Transverse colon (tissue), 3 donors: ENCODE data around the gene TSN.

Experiments
- EP300 ChIP-seq: sonication (generic); formaldehyde crosslinking; IDR thresholded peaks from one replicate; pipeline ENCODE4 v1.6.1; 2017; ENCODE audit warnings: antibody characterized with exemption, low read depth
- POLR2A ChIP-seq: fragments of 450-650 bp; IDR thresholded peaks from one replicate; pipeline ENCODE4 v1.6.1; 2016; ENCODE audit warnings: antibody characterized with exemption, mild to moderate bottlenecking, moderate library complexity
- TF ChIP-seq, protein P1 (sequence below), 5 experiments: fragments of 200-600 bp in 3 of 5; fragments of 450-650 bp in 2 of 5; sonication (generic) in 3 of 5; IDR thresholded peaks; 1 replicate in 2 of 5; 2 replicates in 3 of 5; pipeline ENCODE4 v1.5.1; 2016 to 2017; ENCODE audit warnings: antibody characterized with exemption in 5 of 5, inconsistent platforms in 3 of 5, mild to moderate bottlenecking in 2 of 5, moderate library complexity in 1 of 5

DNA sequence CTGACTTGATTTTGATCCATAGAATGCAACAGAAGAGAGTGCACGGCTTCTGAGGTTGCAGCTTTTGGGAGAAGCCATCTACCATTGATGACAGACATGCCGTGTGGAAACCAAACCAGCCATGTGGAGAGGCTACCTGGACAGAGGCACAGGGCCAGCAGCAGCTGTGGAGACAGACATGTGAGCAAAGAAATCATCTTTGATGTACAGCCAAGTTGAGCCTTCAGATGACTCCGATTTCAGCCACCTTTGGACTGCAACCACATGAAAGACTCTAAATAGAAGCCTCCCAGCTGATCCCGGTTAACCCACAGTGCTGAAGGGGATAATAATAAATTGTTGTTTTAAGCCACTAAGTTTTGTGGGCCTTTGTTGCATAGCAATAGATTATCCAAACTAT, 54.2 kb downstream of the TSN start:
- TF ChIP-seq, protein P1, sequence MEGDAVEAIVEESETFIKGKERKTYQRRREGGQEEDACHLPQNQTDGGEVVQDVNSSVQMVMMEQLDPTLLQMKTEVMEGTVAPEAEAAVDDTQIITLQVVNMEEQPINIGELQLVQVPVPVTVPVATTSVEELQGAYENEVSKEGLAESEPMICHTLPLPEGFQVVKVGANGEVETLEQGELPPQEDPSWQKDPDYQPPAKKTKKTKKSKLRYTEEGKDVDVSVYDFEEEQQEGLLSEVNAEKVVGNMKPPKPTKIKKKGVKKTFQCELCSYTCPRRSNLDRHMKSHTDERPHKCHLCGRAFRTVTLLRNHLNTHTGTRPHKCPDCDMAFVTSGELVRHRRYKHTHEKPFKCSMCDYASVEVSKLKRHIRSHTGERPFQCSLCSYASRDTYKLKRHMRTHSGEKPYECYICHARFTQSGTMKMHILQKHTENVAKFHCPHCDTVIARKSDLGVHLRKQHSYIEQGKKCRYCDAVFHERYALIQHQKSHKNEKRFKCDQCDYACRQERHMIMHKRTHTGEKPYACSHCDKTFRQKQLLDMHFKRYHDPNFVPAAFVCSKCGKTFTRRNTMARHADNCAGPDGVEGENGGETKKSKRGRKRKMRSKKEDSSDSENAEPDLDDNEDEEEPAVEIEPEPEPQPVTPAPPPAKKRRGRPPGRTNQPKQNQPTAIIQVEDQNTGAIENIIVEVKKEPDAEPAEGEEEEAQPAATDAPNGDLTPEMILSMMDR (IDR thresholded peaks at IDR 0.05) = no peak
- no peak for TF ChIP-seq EP300
- TF ChIP-seq POLR2A = no peak
